Activated CD8-positive, alpha-beta T cell treated with anti-CD3 and anti-CD28 coated beads for 36 hours (primary cell): ENCODE measurements around the gene DNPH1. TPM values are rescaled to one million over a fixed set of nuclear protein-coding genes. Genes with fewer than 3 reads are reported as not detected.

Experiments used
- ATAC-seq: fragments of 200-7000 bp; cut with Tn5 transposase; one replicate; pipeline ENCODE4 v1.10.0; 2021; ENCODE audit warnings: mild to moderate bottlenecking, moderate library complexity
- CTCF ChIA-PET: fragments of 350-600 bp; sonication (Branson Sonifier 250); formaldehyde crosslinking; loops from one replicate; lab custom pipeline; 2021; ENCODE audit warnings: antibody characterized with exemption; lab: Charles Lee
- POLR2A ChIA-PET: fragments of 350-600 bp; sonication (Branson Sonifier 250); formaldehyde crosslinking; loops from one replicate; lab custom pipeline; 2021; ENCODE audit warnings: antibody characterized with exemption; lab: Charles Lee
- DNase-seq: peaks from one replicate; pipeline ENCODE4 v3.0.0-alpha.2; 2020
- H3K27ac Mint-ChIP-seq: one replicate; pipeline ENCODE4 v1.8.0; 2021; ENCODE audit warnings: mild to moderate bottlenecking, mixed read lengths
- H3K27me3 Mint-ChIP-seq: one replicate; pipeline ENCODE4 v1.8.0; 2021; ENCODE audit warnings: mixed read lengths
- H3K36me3 Mint-ChIP-seq: one replicate; pipeline ENCODE4 v1.8.0; 2021; ENCODE audit warnings: low read depth, mixed read lengths
- H3K4me1 Mint-ChIP-seq: one replicate; pipeline ENCODE4 v1.8.0; 2021; ENCODE audit warnings: low read depth, mixed read lengths
- H3K4me3 Mint-ChIP-seq: one replicate; pipeline ENCODE4 v1.8.0; 2021; ENCODE audit warnings: mild to moderate bottlenecking, moderate library complexity, mixed read lengths
- H3K9me3 Mint-ChIP-seq: one replicate; pipeline ENCODE4 v1.8.0; 2021; ENCODE audit warnings: mixed read lengths
- CTCF ChIP-seq: fragments of 200-600 bp; IDR thresholded peaks from one replicate; pipeline ENCODE4 v1.8.0; 2022; ENCODE audit warnings: antibody characterized with exemption, mild to moderate bottlenecking
- intact Hi-C: fragments of 100-400 bp; cut with micrococcal nuclease; formaldehyde crosslinking; loops from one replicate; pipeline ENCODE4 v1.10.0; 2022
- total RNA-seq, 2 experiments: library from RNA; stranded (reverse); gene quantifications; one replicate each; pipeline ENCODE4 v1.2.3, GENCODE V29; 2021

Gene DNPH1
- total RNA-seq, 2 experiments from 2014 or later: 86.2 to 86.5 TPM

GRCh38 chr6:43203029-43203717 is 26.1 kb downstream of the DNPH1 start:
- H3K27me3 Mint-ChIP-seq: no peaks in the 10 kb centered on the region
- TF ChIP-seq CTCF: no peak
- ATAC-seq: no peak
- H3K36me3 Mint-ChIP-seq: peaks cover 12% of the 10 kb centered on the region
- H3K9me3 Mint-ChIP-seq: no peaks in the 10 kb centered on the region
- ChIA-PET POLR2A (interaction anchor here (1.2 to 3.0 kb wide), 2 partner anchors 13 to 20 kb away, joined by 3 to 9 read pairs; no protein-coding TSS in a partner anchor), CTCF (no interaction called here)
- H3K27ac Mint-ChIP-seq: no peak overlapping the region
- H3K4me1 Mint-ChIP-seq: no peaks in the 10 kb centered on the region
- intact Hi-C loops: no loop called here
- no peak for DNase-seq
- H3K4me3 Mint-ChIP-seq: no peak overlapping the region

- Mint-ChIP-seq H3K4me3 (no peak overlapping the region), H3K36me3 (peaks cover 15% of the 10 kb centered on the region), H3K4me1 (no peaks in the 10 kb centered on the region), H3K27me3 (no peaks in the 10 kb centered on the region), H3K27ac (no peak overlapping the region), H3K9me3 (no peaks in the 10 kb centered on the region)
- CTCF ChIA-PET: no interaction called here
- ATAC-seq (no peak), DNase-seq (no peak)
- POLR2A ChIA-PET: interaction anchor here (1.2 to 3.0 kb wide), 2 partner anchors 13 to 21 kb away, joined by 3 to 9 read pairs; no protein-coding TSS in a partner anchor
- intact Hi-C loops: no loop called here
- no peak for TF ChIP-seq CTCF
Observed at GRCh38 chr6:43202451-43202850, 26.8 kb downstream of the DNPH1 start.

GRCh38 chr6:43200541-43200940 is 28.7 kb downstream of the DNPH1 start:
- Mint-ChIP-seq H3K27ac (peak overlapping the region; percentile 12), H3K9me3 (no peaks in the 10 kb centered on the region), H3K4me3 (no peak overlapping the region), H3K36me3 (peaks cover 7% of the 10 kb centered on the region), H3K27me3 (no peaks in the 10 kb centered on the region), H3K4me1 (no peaks in the 10 kb centered on the region)
- intact Hi-C loops: no loop called here
- ATAC-seq: no peak
- CTCF ChIA-PET: interaction anchor here (1.1 kb wide), 1 partner anchor 29 kb away, joined by 3 read pairs; the partner anchor contains the start of gene DNPH1
- POLR2A ChIA-PET: interaction anchor here (1.2 to 3.0 kb wide), 2 partner anchors 15 to 20 kb away, joined by 3 to 9 read pairs; no protein-coding TSS in a partner anchor
- TF ChIP-seq CTCF: no peak
- DNase-seq: no peak

GRCh38 chr6:43199912-43200311 is 29.4 kb downstream of the DNPH1 start:
- CTCF ChIA-PET: no interaction called here
- Mint-ChIP-seq H3K36me3 (peaks cover 11% of the 10 kb centered on the region), H3K4me3 (no peak overlapping the region), H3K27ac (no peak overlapping the region), H3K4me1 (no peaks in the 10 kb centered on the region), H3K9me3 (no peaks in the 10 kb centered on the region), H3K27me3 (no peaks in the 10 kb centered on the region)
- no peak for ATAC-seq
- no peak for DNase-seq
- POLR2A ChIA-PET: interaction anchor here (1.0 to 1.1 kb wide), 2 partner anchors 25 to 65 kb away, joined by 3 read pairs; no protein-coding TSS in a partner anchor
- no peak for TF ChIP-seq CTCF
- intact Hi-C loops: no loop called here

GRCh38 chr6:43196337-43196736 is 32.9 kb downstream of the DNPH1 start:
- Mint-ChIP-seq H3K9me3 (no peaks in the 10 kb centered on the region), H3K36me3 (peaks cover 26% of the 10 kb centered on the region), H3K4me3 (no peak overlapping the region), H3K27ac (no peak overlapping the region), H3K4me1 (no peaks in the 10 kb centered on the region), H3K27me3 (no peaks in the 10 kb centered on the region)
- no peak for DNase-seq
- POLR2A ChIA-PET: interaction anchor here (2.2 kb wide), 1 partner anchor 12 kb away, joined by 7 read pairs; no protein-coding TSS in a partner anchor
- TF ChIP-seq CTCF: no peak
- CTCF ChIA-PET: no interaction called here
- intact Hi-C loops: no loop called here
- no peak for ATAC-seq
